GM21737 (cell line): ENCODE data around the gene TNN.
A peak's percentile ranks its signal among the peaks of the same experiment; 100 is the strongest.
"Not testable (repeated sequence)": the region's sequence is repeated elsewhere in the genome, so short reads cannot be mapped to it uniquely, and the experiment has no call there.

Source experiments
- ATAC-seq: cut with Tn5 transposase; IDR thresholded peaks from one replicate; pipeline ENCODE4 v1.9.1; 2021; ENCODE audit warnings: mild to moderate bottlenecking, moderate library complexity; ENCODE audit not compliant: unreplicated experiment

TNN gene

DNA sequence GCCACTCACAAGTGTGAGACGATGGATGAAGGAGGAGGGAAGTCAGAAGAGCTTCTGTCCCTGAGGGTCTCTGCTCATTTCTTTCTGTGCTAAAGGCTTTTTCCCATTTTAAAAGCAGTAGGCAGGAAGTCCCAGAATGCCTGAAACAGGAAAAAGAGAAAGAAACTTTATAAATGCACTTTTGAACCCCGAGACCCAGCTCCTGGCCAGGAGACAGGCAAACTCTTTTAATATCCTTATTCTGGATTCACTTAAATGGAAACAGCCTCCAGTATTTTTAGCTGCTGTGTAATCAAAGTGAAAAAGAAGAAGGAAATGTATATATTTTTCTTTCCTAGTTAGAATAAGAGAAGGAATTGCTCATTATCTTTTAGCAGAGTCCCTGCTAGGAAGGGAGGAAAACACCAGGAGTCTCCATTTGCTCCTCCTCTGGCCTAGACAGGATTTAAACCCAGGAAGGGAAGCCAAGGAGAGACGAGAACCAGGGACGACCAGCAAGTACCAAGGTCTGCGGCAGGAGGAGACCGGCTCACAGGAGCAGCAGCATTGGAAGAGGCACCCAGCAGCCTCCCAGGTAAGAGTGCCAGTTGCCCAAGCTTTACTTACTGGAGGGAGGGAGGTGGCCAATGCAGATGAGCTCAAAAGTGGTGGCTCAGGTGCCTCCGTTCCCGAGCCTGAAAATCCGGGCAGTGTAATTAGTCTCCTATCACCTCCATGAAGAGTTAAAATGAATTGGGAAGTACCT lies at the start of gene TNN:
TNN (plus strand) TSS at position 472 of the 745 bp plus-strand sequence. CDS start 9,586 bp downstream, outside the sequence.
- no peak for ATAC-seq

- no peak for ATAC-seq
These were observed 48.1 kb upstream of the TNN start for GRCh38 chr1:175019524-175019923.

DNA sequence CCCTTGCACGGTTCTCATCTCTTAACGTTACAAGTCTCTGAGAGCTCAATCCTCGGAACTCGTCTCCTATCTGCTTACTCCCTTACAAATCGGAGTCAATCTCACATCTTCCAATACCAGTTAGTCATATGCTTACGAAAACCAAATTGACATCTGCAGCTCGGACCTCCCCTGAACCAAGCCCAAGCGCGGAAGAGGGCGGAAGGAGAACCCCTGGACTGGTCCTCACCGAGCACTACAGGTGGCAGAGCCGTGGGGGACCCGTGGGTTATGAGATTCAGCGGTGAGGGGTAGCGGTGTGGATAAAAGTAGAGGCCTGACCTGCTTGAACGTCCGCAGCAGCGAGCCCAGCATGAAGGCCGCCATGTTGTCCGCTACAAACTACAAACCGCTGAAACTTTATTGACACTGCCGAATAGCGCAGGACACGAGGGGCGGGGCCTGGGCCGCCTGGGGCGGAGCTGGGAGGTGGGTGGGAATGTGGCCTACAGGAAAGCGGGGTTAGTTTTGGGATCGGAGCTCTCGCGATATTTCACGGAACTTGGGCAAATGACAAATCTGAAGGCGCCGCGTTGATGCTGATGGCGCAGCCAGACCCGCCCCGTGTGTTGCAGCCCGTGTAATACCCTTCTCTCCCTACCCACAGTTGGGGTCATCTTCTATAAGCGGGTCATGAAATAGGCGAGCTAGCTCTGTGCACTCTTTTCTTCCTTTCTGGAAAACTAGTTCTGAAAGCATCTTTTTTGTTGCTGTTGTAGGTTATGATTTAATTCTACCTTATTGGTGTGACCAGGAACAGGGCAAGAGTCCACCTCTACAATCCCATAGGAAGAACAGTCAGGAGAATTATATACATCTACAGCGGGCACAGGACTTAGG lies 44.4 kb upstream of the TNN start, which contains the start of gene MRPS14:
MRPS14 (minus strand) TSS at position 383 of the 879 bp plus-strand sequence; CDS start at position 366, 17 bp downstream.
- peak; percentile 89 for ATAC-seq

- ATAC-seq: not testable (repeated sequence)
These were observed 43.8 kb upstream of the TNN start for GRCh38 chr1:175023922-175024242.

GRCh38 chr1:175024773-175025172 lies 42.9 kb upstream of the TNN start:
- no peak for ATAC-seq

DNA sequence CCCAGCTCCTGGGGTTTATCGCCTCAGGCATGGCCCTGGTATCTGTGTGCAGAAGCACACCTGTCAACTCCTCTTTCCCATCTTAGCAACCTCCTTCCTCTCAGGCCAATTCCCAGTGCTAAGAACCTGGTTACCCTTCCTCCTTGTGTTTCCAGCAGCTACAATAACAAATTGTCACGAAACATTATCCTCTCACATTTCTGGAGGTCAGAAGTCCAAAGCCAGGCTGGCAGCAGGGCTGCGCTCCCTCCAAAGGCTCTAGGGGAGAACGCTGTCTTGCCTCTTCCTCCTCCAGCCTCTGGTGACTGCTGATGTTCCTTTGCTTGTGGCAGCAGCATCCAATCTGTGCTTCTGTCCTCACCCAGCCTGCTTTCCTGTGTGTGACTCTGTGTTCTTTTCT lies 33.7 kb upstream of the TNN start:
- ATAC-seq: no peak

DNA sequence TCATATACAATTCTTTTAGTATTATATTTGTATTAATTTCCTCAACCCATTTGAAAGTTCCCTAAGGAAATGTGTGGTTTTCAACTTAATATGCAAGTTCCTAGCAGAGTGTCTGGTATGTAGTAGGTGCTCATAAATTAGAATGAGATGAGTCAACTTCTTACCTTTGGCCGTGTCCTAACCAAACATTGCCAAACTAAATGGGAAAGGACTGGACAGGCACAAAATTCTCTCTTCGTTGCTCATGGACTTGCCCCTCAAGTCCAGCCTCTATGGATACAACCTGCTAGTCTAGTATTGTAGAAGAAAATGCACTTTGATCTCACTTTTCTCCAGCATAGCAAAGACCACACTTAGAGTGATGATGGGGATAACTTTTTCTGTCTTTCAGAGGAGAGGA lies 32.9 kb upstream of the TNN start:
- no peak for ATAC-seq

DNA sequence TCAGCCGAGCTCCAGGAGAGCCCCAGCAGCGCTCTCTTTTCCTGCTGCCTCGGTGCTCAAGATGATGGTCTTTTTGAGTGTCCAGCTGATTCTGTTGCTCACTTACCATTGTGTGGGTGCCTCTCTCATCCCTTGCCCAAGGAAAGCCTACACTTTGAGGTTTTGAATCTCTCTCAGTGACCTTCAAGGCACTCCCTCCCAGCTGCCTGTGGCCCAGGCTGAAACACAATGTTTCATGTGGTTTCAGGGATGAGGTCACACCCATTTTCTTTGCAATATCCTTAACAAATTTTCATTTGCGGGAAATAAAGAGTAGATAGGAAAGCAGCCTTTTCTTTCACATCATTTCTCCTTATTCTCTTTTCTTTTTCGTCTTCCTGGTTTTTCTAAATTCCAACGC lies 31.8 kb upstream of the TNN start:
- no peak for ATAC-seq

DNA sequence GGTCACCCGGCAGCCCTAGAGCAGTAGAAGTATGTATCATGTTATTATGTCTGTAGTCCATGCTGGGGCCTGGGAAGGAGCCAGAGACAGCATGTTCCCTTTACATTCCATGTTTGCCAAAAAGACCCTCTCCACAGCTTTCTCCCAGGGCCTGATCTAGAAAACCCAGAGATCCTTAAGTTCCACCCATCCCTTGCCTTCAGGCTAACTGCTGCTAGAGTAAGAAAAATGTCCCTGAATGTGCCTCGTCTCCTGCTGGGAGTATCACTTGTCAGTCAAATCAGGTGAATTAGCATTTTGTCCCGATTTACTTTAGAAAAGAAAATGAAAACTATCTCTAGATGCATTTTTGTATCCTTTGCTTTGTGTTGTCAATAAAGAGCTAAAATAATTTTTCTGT lies 31.2 kb upstream of the TNN start:
- no peak for ATAC-seq

- no peak for ATAC-seq
These were observed 30.2 kb upstream of the TNN start for GRCh38 chr1:175037416-175037815.

DNA sequence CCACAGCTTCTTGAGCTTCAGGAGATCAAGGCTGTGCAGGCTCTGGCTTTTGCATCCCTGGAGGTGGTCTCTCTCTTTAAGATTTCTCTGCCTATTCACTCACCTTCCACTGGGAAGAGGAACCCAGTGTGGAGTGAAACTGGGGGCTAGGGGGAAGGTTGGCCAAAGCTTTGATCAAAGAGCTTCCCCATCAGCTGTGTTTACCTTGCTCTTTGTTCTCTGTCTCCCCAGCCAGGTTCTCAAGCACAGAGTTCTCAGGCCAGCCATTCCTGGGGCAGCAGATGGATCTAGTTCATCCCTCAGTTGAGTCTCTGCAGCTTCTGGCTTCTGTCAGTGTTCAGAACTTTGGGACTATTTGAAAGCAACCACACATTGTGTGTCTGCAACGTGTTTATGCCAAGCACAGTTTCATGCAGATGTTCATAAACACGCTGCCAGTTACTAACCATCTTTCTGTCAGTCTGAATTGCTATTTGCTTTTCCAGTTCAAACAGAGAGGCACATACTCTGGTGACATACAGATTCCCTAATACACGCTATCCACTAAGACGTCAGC lies 27.2 kb upstream of the TNN start:
- ATAC-seq: no peak

DNA sequence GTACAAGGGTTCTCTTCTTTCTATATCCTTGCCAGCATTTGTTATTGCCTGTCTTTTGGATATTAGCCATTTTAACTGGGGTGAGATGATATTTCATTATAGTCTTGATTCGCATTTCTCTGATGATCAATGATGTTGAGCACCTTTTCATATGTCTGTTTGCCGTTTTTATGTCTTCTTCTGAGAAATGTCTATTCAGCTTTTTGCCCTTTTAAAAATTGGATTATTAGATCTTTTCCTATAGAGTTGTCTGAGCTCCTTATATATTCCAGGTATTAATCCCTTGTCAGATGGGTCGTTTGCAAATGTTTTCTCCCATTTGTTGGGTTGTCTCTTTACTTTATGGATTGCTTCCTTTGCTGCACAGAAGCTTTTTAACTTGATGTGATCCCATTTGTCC lies 25.0 kb upstream of the TNN start:
- no peak for ATAC-seq

GRCh38 chr1:175043824-175044223 lies 23.8 kb upstream of the TNN start:
- ATAC-seq: no peak

DNA sequence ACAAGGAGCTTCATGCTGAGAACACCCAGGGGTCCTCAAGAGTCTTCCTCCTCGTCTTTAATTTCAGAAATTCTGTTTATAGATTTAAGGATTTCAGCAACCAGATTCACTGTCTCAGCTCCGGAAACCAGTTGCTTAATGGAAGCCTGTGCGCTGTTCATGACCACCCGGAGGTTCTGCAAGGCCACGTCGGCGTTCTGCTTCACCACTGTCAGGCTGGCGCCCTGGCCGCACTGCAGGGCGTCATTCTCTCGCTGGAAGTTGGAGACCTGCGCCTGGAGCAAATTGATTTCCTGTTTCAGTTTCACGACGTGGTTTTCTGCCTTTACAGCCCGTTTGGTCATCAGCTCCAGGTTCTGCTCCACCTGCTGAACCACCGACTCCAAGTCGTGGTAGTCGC lies 23.0 kb upstream of the TNN start:
- not testable (repeated sequence) for ATAC-seq

DNA sequence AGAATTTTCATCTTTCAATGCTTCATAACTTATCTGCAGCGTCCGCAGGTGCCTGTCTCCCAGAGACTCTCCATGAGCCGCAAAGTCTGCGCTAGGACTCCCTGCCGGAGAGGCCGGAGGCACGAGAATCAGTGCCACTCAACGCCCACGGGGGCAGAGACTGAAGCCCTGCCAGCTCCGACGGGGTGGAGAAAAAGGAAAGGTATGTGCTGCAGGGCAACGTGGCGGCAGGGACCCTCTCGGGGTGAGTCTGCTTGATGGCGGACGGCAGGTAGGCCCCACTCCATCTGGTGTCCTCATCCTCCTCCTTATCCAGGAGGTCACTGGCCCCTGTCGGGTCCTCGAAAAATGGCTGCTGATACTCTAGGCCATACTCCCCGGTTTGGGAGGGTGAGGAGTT lies 22.5 kb upstream of the TNN start:
- ATAC-seq: no peak

DNA sequence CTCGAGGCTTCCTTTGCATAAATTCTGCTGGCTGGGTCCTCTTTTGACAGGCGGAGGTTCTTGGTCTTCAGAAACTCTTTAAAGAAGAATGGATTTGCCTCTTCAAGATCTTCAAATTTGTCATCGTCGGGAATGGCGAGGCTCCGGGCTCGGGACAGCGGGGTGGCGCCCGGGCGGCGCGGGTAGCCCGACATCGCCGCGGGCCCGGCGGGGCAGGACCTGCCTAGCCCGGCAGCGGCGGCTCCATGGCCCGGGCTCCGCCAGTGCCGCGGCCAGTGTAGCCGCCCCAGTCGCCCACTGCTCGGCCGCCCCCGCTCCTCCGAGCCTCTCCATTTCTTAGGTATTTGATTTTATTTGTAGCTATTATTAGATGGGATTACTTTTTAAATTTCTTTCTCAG lies 22.1 kb upstream of the TNN start:
- no peak for ATAC-seq

GRCh38 chr1:175050992-175051391 lies 16.6 kb upstream of the TNN start:
- no peak for ATAC-seq

DNA sequence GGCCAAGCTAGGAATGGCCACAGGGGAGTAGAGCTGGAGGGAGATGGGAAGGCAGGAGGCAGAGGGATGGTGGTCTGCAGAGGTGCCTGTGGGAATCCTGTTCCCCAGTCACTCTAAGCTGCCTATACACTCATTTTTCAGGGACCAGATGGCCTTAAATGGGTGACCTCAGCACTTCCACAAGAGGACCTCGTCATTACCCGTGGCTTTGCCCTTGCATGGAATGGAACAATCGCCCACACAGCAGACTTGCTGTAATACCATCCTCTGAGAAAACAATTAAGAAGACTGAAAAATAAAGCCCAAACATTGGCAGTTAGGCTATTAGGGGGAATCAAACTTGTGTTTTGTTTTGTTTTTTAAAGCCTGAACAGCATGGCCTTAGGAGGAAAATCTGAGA lies 12.9 kb upstream of the TNN start:
- no peak for ATAC-seq

DNA sequence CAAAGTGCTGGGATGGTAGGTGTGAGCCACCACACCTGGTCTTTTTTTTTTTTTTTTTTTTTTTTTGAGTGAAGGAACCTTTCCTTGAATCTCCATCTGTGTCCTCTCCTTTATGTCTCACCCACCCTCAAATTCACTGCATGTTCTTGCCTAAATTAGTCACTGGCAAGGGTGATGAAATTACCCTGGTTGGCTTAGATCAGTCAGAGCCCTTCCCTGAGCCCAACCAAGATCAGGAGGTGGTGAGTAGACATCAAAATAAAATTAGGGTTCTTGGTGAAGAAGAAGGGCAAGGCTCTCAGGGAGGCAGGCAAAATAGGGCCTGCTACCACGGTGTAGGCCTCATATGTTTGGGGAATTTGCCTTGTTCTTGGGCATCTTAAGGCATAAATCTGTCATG lies 5.3 kb upstream of the TNN start:
- no peak for ATAC-seq

GRCh38 chr1:175062858-175063257 lies 4.8 kb upstream of the TNN start:
- no peak for ATAC-seq

GRCh38 chr1:175070818-175071217 lies 3.2 kb downstream of the TNN start:
- no peak for ATAC-seq
